HG02759 (cell line): ENCODE data around the gene GTF2I.
"Not testable (repeated sequence)": the region's sequence is repeated elsewhere in the genome, so short reads cannot be mapped to it uniquely, and the experiment has no call there.

Experiments
- ATAC-seq: cut with Tn5 transposase; IDR thresholded peaks from one replicate; pipeline ENCODE4 v1.9.1; 2021; ENCODE audit warnings: mild to moderate bottlenecking, moderate library complexity; ENCODE audit not compliant: unreplicated experiment

GTF2I gene

DNA sequence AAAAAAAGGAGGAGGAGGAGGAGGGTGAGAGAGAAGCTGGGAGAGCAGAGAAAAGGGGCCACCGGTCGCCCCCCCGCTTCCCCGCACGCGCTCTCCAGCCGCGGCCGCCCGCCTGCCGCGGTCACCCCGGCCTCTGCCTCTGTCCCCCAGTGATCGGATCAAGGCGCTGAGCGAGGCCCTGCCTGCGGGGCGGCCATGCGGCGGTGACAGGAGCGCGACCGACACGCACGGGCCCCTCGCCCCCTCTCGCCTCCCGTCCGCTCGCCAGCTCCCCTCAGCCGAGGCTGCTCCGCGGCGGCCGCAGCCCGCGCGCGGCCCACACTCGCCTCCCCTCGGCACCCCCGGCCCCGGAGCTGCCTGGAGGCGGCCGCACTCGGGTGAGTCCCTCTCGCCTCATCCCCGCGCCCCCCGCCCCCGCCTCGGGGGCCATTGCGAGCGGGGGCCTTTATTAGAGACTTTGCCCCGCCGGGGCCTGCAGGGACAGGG lies at the start of gene GTF2I:
Gene GTF2I (plus strand): TSS at position 27 of the 486 bp plus-strand sequence. CDS start 31,411 bp downstream, outside the sequence.
- ATAC-seq, result peak; percentile 6

GRCh38 chr7:74612015-74612829 lies 45.3 kb upstream of the GTF2I start:
- ATAC-seq, result no peak

DNA sequence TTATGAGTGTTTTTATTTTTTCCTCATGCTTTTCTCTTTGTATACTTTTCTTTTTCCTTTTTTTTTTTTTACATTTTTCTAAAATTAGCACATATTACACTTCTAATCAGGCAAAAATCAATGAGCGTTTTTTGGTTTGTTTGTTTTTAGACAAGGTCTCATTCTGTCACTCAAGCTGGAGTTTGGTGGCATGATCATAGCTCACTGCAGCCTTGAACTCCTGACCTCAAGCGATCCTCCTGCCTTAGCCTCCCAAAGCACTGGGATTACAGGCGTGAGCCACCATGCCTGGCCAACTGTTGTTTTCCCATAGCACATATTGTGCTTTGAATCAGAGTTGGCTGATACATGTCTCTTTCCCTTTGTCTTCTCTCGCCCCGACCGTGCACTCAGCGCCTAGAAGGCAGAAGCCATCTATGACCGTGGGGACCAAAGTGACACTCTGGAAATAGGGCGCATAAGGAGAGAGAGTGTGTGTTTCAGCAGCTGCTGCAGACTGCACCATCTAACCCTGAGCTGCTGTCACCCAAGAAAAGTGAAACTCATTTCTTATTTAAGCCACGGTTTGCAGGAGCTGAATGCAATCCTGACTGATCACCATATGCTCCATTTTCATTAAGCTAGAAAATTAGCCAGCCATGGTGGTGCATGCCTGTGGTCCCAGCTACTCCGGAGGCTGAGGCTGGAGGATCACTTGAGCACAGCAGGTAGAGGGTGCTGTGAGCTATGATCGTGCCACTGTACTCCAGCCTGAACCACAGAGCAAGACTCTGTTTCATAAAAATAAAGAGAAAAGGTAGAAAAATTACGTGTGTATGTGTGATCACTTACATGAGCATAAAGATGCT lies 41.4 kb upstream of the GTF2I start:
- ATAC-seq, result no peak

DNA sequence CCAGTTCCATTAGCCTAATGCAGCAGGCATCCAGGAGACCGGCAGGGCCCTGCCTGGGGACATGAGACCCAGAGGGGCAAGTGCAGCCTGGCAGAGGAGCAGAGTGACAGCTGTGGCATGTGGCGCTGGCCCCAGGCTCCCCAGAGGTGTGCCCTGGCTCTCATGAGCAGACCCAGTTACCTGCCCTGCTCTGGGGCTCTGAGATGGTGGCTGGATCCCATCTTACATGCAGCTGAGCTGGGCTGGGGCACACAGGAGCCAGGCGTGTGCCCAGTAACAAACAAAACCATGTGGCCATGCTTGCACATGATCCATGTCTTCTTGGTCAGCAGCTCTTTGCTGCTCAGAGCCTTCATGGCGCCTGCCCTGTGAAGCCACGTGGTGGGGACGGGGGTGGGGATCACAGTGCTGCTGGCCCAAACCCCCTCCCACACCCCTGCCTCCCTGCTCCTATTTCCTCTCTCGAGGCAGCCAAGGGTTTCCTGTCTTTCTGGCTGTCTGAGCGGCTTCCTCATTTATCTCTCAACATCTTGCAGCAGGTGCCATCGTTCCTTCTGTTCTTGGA lies 40.3 kb upstream of the GTF2I start:
- no peak for ATAC-seq

DNA sequence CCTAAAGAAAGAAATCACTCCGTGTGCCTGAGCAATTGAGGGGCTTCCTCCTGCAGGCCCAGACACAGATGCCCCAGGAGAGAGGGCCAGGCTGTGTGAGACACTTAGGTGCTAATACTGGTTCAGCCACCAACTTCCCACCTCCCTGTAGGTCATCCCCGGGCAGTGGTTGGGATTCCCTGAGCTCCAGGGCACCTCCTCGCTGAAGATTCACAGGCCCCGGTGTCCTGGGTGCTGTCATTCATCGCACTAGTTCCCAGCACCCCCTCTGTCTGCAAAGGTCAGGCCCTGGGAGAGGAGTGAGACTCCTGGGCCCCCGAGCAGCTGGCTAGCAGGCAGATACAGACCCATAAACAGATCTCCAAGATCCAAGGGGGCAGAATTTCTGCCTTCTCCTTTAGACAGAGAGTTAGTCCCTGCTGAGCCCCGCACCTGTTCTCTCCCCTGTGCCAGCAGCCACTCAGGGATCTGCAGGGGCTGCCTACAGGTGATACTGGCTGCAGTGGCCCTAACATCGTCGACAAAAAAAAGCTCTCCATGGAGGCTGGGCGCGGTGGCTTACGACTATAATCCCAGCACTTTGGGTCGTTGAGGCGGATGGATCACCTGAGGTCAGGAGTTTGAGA lies 38.2 kb upstream of the GTF2I start:
- ATAC-seq, result no peak

- ATAC-seq, result no peak
These were observed 35.2 kb upstream of the GTF2I start for GRCh38 chr7:74622228-74622749.

- no peak for ATAC-seq
These were observed 34.4 kb upstream of the GTF2I start for GRCh38 chr7:74623135-74623534.

DNA sequence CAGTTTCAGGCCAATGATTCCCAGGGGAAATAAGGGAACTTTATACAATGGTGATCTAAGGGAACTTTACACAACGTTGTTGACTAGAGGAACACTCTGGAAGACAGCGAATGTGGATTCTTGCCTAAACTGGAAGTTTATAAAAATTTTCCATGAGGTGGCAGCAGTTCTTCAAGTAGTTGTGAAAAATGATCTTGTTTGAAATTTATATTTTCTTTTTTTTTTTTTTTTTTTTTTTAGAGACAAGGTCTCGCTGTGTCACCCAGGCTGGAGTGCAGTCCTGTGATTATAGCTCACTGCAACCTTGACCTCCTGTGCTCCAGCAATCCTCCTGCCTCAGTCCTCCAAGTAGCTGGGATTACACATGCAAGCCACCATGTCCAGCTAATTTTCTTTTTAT lies 32.1 kb upstream of the GTF2I start:
- ATAC-seq, result no peak

GRCh38 chr7:74627661-74628411 lies 29.7 kb upstream of the GTF2I start:
- no peak for ATAC-seq

- no peak for ATAC-seq
These were observed 25.0 kb upstream of the GTF2I start for GRCh38 chr7:74632505-74632904.

DNA sequence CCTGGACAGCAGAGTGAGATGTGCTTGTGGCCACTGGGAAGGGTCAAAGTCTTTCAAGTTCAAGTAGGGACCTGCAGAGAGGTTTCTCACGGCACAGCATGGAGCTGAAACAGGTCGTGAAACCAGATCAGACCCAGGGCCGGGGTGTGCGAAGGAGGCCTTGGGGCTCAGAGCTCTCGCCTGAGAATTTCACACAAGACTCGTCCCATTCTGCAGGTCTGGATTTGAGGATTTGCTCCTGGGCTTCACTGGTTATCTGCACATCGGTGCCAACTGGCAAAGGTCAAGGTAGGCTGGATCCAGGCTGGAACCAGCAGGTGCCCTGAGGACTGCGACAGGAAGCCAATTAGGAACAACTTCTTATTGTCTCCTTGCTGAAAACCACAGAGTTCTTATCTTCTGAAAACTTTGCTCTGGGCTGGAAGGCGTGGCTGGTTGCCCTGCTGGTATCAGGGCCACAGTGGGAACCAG lies 24.0 kb upstream of the GTF2I start:
- no peak for ATAC-seq

GRCh38 chr7:74637745-74638144 lies 19.8 kb upstream of the GTF2I start:
- ATAC-seq, result no peak

- ATAC-seq, result peak; percentile 89
These were observed 7.5 kb upstream of the GTF2I start for GRCh38 chr7:74650055-74650454.

- ATAC-seq, result peak; percentile 72
These were observed 6.9 kb upstream of the GTF2I start for GRCh38 chr7:74650493-74651132.

DNA sequence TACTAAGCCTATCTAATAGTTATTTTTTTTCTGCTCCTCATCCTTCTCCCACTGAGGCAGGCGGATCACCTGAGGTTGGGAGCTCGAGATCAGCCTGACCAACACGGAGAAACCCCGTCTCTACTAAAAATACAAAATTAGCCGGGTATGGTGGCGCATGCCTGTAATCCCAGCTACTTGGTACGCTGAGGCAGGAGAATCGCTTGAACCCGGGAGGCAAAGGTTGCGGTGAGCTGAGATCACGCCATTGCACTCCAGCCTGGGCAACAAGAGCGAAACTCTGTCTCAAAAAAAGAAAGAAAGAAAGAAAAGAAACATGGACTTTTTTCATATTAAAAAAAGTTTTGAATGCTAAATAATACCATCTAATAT lies 6.4 kb upstream of the GTF2I start:
- ATAC-seq, result not testable (repeated sequence)

GRCh38 chr7:74653686-74654181 lies 3.8 kb upstream of the GTF2I start:
- ATAC-seq, result no peak

DNA sequence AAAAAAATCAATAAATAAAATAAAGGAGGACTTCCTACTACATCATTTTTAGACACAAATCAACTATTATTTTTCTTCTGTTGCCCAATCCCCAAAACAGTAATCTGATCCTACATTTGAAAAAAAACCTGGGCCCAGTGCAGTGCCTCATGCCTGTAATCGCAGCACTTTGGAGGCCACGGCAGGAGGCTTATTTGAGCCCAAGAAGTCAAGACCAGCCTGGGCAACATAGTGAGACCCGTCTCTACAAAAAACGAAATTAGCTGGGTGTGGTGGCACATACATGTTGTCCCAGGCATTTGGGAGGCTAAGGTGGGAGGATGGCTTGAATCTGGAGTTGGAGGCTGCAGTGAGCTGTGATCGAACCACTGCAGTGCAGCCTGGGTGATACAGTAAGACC lies 2.7 kb upstream of the GTF2I start:
- ATAC-seq, result no peak

DNA sequence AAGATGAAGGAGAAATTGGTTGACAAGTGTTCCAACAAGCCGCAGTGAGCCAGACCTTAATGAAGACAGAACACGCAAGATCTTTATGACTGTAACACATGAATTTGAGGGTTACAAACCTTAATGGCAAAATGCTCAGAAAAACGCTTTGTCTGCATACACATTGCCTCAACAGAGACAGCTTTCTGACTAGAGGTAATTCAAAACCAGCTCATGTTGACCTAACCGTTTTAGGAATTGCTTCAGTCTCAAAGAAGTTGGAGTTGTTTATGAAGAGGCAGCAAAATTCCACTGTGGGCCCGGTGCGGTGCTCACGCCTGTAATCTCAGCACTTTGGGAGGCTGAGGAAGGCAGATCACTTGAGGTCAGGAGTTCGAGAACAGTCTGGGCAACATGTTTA lies 2.2 kb upstream of the GTF2I start:
- ATAC-seq, result no peak

DNA sequence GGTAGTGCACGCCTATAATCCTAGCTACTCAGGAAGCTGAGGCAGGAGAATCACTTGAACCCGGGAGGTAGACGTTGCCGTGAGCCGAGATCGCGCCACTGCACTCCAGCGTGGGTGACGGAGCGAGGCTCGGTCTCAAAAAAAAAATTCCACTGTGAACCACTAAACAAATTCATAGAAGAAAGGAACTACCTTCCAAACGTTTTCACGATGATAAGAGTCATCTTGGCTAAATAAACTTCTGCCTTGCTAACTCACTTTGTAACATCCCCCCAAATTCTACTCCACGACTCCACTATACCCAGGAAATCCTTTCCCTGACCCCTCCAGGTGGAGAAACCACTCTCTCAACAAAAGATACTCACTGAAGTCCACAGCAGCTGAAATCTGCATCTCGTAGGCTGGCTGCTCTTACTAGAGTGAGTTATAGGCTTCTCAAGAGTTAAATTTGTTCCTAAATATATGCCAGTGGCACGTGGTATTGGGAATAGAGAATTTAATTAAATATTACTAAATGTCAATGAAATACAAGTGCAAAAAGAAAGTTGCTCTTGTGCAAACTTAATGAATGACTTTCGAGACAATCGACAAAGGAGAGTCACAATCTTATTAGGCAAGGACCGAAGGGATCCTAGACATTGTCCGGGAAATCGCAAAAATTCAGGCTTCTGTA lies 1.6 kb upstream of the GTF2I start:
- no peak for ATAC-seq
